ENCODE data around the gene SLC22A12.
A peak's percentile ranks its signal among the peaks of the same experiment; 100 is the strongest.

Gene SLC22A12

DNA sequence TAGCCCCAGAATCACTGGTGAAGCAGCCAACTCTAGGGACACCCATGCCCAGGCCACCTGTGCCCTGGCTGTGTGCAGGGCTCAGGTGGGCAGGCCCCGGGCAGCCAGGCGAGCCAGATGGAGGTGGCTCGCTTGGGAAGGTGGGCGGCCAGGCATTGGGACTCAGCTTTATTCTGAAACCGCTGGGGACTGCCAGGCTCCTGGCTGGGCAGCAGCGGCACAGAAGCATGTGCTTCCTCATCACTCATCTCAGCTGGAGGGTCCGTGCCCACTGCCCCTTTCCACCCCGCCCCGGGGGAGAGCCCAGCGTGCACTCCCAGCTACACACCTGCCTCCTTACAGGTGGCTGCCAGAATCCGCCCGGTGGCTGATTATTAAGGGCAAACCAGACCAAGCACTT lies 27.1 kb upstream of the SLC22A12 start:
- DNase-seq = no peak

DNA sequence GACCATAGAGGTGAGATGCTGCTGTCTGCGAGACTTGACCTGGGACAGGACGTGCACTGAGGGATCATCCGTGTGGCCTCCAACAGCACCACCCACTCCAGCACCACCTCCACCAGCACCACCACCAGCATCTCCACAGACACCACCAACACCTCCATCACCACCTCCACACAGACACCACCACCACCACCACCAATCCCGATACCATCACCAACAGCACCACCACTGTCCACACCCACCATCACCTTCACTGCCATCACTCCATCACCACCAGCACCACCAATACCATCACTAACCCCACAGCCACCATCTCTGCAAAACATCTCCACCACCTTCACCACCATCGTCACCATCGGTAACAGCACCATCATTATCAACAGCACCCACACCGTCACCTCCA lies 26.6 kb upstream of the SLC22A12 start:
- DNase-seq = no peak

DNA sequence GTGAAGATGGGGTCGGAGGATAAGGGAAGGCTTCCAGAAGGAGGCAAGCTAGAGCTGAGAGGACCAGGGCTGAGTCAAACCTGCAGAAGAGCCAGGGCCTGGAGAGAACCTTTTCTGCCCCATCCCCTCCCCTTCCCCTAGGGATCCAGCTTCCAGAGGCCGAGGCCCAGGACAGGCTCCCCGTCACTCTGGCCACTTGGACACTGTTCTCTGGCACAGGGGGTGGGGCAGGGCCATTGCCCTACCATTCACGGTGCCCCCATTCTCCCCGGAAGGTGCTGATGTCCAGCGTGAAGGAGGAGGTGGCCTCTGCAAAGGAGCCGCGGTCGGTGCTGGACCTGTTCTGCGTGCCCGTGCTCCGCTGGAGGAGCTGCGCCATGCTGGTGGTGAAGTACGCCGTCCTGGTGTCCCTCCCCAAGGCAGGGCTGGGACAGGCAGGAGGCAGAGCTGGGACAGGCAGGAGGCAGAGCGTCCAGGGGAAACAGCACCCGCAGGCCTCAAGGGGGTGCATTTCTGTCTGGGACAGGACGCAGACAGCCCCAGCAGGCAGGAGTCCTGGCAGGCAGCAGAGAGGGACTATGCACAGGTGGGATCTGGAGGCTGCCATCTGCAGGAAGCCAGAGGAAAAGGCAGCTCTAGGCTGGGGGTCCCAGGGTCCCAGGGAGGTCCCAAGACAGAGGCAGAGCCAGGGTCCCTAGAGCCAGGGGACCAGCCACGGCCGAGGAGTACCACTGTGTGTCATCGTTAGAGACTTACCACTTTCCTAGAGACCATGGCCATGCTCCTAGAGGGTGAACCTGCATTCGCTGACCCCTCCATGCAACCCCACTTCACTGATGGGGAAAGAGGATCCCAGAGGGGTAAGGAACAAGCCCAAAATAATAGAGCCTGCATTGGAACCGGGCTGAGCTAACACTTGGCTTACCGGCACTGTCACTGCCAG lies 25.8 kb upstream of the SLC22A12 start:
- no peak for DNase-seq

DNA sequence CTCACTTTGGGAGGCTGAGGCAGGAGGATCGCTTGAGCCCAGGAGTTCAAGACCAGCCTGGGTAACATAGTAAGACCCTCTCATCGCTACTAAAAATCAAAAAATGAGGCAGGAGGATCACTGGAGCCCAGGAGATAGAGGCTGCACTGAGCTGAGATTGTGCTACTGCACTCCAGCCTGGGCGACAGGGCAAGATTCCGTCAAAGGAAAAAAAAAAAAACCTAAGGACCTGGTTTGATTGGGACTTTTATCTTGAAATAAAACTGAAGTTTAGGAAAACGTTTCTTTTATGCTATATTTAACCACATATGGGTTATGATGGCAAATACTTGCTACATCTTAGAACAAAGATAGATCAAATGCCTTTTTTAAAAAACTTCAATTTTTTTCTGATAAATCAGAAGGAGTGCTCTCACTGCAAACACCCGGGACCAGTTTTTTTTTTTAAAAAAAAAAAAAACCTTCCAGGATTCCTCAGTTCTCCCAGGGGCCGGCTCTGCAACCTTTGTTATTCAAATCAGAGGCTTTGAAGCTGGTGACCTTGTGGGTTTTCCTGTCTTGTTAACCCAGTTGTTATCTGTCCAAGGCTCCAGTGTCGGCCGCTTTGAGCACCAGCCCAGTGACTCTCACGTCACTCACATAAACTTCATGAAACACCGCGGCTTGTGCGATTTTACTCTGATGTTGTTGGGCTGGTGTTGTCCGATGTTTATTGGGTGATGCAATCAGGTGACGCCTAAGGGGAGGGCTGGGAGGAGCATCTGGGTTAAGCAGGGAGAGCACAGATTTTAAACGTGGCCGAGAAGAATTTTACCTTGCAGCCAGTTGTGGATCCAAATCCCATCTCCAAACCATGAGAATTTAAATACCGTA lies 24.7 kb upstream of the SLC22A12 start:
- DNase-seq = peak; percentile 73

DNA sequence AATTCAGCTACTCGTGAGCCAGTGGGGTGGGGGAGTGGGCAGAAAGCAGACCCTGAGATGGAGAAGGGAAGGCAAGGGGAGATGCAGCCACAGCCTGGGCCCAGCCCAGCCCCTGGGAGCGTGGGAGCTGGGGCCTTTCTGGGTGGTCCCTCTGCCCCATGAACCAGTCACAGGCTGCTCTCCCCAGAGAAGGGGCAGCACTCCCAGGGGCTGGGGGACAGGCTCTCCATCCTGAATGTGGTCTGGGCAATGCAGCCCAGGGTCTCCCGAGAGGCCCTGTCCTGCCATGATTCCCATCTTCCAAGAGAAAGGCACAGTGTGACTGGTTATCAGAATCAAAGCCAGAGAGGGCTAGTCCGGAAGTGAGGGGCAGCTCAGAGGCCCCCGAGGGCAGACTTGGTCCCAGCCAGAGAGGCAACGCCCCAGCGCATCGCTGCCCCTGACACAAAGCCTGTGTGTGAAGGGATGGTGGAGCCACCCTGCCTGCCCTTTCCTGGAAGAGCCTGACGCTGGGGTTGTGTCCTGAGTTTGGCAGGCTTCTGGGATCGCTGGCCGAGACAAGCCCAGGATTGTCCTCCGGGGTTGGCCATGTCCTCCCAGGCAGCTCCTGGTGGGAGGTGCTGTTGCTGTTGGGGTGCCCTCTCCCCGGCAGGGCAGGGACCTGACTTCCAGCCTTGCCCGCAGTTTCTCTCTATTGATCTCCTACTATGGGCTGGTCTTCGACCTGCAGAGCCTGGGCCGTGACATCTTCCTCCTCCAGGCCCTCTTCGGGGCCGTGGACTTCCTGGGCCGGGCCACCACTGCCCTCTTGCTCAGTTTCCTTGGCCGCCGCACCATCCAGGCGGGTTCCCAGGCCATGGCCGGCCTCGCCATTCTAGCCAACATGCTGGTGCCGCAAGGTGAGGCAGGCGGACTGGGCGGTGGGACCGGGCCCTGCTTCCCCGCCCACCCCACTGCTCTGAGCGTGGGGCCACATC lies 23.8 kb upstream of the SLC22A12 start:
- no peak for DNase-seq

DNA sequence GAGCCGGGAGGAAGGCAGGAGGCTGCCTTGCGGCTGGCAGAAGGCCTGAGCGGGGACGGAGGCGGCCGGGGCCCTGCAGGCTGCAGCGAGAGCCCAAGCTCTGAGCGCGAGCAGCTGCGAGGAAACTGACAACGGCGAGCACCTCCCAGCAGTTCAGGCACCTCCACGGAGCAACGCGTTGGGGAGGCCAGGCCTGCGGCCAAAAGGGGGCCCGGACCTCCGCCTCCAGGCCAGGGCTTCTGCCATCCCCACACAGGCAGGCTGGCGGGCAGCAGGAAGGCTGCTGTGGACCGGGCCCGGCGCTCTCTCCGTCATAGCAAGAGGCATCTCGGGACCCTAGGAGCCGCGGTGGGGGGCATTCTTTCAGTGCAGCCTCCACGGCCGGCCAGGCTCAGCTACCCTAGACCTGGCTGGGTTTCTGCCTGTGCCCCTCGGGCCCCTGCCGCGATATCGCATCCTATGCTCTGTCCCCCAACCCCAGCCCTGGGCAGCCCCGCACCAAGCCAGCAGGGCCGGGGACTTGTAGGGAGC lies 22.9 kb upstream of the SLC22A12 start:
- DNase-seq = no peak

DNA sequence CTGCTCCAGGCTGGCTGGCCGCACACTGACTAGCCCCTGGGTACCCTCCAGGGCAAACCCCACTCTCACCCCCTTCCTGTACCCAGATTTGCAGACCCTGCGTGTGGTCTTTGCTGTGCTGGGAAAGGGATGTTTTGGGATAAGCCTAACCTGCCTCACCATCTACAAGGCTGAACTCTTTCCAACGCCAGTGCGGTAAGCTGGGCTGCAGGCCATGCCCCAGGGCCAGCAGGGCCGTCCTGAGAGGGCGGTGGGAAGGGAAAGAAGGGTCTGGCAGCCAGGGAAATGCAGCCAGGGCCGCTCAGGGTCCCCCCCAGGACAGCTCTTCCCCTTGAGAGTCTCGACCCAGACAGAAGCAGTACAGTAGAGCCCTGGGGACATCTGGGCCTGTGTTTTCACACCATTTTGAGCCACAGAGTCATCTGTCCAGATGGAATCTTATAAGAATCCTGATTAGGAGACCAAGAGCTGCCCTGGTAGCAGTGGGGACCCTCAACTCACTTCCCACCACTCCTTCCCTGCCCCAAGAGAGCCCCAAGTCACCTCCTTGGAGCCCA lies 22.4 kb upstream of the SLC22A12 start:
- DNase-seq = no peak

DNA sequence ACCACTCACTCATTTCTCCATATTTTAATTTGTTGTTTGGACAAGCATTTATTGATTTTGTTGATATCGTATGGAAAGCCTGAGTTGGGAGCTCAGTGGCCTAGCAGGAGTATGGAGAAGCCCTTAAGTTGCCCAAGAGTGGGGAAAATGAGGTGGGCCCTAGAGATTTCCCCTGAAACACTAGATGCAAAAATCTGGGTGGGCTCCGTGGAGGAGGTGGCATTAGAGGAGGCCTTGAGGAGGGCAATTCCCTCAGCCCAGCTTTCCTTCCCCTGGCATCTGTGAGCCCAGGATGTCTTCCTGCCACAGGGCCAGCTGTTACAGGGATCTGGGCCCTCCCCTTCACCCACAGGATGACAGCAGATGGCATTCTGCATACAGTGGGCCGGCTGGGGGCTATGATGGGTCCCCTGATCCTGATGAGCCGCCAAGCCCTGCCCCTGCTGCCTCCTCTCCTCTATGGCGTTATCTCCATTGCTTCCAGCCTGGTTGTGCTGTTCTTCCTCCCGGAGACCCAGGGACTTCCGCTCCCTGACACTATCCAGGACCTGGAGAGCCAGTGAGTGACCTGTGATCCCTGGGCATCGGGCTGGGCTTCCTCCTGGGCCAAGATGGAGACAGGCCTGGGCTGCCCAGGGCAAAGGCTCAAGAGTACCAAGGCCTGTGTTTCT lies 21.6 kb upstream of the SLC22A12 start:
- no peak for DNase-seq

DNA sequence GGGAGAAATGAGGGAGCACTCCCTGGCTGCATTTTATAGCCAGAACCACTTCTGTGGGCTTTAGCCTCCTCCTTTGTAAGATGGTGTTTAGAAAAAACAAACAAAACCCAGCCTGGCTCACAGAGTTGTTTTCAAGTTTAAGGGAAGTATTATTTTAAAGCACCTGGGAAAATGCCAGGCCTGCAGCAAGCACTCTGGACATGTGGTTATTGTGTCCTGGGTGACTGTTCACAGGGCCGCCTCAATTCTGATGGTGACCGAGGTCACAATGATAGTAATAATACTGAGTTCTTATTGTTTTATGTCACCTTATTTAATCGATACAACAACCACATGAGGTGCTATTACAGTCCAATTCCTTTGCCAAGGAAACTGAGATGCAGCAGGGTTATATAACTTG lies 20.7 kb upstream of the SLC22A12 start:
- no peak for DNase-seq

DNA sequence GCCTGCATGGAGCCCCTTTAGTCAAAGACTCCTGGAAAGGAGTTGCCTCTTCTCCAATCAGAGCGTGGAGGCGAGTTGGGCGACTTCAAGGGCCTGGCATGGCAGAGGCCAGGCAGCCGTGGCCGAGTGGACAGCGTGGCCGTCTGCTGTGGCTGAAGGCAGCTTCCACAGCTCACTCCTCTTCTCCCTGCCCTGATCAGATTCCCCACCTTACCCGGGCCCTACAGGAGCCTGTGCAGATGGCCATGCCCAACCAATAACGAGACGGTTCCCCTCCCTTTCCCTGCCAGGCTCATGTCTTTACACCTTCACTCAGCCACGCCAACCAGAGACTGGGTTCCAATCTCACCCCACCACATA lies 20.0 kb upstream of the SLC22A12 start:
- DNase-seq = no peak

DNA sequence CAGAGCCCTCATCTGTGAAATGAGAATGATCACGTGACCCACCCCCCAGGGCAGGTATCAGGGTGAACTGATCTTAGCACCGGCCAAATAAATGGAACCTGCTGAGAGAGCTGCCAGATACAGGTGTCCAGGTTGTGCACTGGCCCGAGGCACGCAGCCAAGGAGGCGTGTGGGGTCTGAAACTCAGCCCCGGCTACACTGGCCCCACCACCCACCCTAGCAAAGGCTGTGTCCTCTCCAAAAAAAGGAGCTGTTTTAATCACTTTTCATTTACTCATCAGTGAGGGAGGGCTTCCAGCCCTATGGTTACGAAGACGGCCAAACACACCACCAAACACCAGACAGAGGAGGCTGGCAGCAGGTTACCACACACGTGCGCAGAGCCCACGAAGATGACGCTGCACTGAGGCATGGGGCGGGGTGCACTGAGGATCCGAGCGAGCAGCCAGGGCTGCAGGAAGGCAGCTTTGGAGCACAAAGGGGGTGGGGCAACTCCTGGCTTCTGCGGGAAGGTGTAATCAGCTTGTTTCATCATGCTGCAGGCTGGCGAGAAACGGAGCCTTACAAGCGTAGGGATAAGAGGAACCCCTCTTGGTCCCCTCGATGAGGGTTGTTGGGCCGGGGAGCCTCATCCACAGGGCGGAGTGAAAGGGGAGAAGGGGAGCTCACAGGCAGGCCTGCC lies 19.5 kb upstream of the SLC22A12 start:
- no peak for DNase-seq

DNA sequence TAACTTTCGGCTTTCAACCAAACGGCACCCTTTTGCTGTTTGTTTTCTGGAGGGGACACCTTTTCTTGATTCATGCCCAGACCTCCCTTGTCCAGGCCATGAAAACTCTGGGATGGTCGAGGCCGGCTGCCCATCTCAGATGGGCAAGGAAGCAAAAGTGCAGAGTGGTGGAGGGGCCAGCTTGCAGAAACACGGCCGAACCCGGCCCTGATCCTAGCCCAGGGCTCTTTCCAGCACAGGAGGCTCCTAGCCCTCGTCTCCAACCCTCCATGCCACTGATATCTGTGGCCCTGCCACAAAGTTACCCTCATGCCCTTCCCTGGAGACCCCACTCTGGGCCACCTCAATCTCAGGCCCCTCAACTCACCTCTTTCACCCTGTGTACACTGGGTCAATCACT lies 18.9 kb upstream of the SLC22A12 start:
- no peak for DNase-seq

DNA sequence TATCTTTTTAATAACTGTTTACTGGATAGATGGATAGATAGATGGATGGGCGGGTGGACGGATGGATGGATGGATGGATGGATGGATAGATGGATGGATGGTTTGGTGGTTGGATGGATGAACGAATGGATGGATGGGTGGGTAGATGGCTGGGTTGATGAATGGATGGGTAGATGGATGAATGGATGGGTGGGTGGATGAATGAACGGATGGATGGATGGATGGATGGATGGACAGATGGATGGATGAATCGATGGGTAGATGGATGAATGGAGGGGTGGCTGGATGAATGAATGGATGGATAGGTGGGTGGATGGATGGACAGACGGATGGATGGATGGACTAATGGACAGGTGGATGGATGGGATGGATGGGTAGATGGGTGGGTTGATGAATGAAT lies 13.8 kb upstream of the SLC22A12 start:
- DNase-seq = no peak

DNA sequence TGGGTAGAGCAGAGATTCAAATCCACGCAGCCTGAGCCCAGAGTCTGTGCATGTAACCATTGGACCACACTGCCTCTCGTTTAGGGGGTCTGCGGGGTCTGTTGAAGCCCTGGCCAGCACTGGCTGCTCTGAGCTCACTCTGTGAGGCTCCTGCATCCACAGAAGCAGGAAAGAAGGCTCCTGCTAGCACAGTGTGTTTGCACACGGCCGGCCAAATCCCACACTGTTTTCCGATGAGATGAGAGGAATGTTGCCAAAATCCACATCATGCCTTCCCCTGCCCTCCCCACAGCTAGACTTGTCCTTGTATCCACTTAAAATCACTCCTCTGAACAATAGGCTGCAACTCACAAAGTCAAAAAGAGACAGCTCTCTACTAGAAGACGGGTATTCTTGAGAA lies 10.6 kb upstream of the SLC22A12 start:
- no peak for DNase-seq

DNA sequence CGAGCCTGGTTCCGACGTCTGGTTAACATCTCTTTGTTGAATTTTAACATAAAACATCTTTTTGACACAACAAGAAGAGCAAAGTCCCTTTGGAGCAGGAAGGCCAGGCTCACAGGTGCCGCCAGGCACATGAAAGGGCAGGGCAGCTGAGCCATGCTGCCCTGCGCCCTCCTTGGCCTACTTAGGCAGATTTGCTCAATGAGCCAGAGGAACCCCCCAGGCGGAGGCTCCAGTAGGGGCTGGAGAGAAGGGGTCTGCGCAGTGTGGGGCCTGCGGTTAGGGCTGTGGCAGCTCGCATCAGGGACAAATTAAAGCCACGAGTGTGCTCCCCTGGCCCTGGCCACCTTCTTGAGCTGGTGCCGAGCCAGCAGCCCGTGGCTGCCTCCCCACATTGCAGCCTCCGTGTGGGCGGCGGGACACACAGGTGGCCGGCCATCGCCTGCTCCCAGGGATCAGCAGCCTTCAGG lies 9.9 kb upstream of the SLC22A12 start:
- DNase-seq = no peak

DNA sequence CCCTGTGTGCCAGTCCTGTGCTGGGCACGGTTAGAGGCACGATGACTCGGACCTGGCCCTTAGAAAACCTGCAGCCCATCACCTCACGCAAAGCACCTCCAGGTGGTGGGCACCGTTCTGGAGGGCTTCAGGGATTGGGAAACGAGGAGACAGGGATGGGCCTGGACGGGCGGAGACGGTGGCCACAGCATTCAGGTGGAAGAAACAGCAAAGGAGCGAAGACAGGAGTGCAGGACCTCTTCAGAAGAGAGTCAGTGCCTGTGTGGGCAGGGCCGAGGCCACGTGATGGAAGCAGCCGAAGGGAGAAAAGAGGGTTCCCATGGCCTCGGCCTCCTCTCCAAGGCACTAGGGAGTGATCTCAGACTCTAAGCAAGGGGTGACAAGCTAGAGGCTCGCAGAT lies 8.1 kb upstream of the SLC22A12 start:
- no peak for DNase-seq

DNA sequence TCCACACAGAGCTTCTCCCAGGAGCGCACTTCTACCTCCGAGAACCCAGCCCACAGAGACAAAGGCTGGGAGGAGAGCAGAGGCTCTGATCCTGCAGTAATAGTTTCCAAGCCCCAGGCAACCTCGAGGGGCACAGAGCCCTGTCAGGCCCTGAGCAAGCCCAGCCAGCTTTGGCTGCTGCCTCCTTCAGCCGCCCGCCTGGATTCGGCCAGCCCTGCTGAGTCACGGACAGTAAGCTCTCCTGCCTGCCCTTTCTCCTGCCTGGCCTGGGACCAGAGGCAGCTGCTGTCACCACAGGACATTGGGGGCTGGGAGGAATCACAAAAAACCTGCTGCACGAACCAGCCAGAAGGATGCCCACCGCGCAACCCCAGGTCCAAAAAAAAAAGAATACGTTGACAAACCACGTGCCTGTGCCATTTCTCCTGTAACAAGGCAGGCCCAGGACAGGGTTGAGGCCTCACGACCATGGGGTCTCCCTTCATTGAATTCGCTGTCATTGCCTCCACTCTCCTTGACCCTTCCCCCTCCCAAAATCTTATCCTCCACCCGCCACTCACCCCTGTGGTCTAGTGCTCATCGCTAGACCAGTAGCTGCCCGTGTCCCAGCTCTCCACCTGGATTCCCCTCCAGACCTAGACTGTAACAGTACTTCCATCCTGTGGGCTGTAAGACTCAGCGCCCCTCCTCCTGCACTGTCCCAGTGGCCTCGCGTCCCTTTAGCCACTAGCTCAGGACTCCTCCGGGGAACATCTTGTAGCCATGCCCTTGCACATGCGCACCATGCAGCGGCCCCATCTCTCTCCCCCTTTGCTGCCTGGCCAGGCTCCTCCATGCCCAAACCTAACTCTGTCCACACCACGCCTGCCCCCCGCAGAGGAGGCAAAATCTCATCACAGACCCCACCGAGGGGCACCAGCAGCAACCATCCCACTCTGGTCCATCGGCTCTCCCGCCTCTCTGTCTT lies 7.4 kb upstream of the SLC22A12 start:
- no peak for DNase-seq

DNA sequence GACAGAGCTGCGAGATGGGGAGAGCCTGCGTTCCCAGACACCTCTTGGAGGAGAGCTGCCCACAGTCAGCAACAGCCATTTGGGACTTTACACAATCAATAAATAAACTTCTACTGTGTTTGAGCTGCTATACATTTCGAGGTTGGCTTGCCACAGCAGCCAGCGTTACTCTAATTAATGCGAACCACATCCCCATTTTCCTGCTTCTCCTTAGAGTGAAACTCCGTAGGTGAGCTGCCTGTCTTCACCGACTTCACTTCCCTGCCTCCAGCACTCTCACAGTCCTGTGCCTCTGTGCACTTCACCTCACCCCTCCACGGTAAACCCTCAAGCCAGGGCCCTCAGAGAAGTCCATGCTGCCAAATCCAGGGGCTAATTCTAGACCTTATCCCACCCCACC lies 5.9 kb upstream of the SLC22A12 start:
- DNase-seq = no peak

DNA sequence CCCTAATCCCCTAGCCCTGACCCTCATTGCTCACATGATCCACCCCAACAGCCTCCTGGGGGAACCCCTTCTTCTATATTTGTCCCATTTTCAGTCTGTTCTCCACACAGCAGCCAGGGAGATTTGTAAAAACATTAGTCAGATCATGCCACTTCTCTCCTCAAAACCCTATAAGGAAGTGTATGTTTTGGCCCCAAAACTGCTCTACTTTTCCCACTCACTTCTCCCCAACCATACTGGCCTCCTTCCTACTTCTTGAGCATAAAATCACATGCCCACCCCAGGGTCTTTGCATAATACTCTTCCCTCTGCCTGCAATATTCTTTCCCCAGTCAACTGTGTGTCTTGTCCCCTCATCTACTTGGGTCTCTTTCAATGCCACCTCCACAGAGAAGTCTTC lies 4.7 kb upstream of the SLC22A12 start:
- no peak for DNase-seq

DNA sequence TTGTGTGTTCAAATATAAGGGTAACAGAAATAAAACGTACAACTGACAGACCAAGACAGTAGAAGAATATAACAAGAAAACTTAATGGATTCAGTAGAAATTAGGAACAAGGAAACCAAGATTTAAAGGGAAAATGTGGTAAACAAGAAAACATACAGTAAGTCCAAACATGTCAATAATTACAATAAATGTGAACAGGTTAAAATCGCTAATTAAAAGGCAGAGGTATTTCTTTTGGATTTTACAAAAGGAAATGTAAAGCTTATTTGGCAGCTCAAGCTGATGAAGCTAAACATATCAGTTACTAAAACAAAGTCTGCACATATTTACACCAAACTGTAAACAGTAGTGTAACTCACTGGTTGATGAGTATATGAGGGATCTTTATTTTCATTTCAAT lies 2.3 kb upstream of the SLC22A12 start:
- no peak for DNase-seq
